ENCODE measurements around the gene TRAF1.

- no peak for TF ChIP-seq CTCF (IDR thresholded peaks at IDR 0.05)
- TF ChIP-seq POLR2A (IDR thresholded peaks at IDR 0.05): no peak
These were observed 47.1 kb downstream of the TRAF1 start for GRCh38 chr9:120879446-120879845.

Measured in testis (tissue), 2 donors.